GM18499 (cell line): ENCODE measurements around the gene XPO5.
"Not testable (repeated sequence)": the region's sequence is repeated elsewhere in the genome, so short reads cannot be mapped to it uniquely, and the experiment has no call there.

ENCODE experiments used
- ATAC-seq: cut with Tn5 transposase; IDR thresholded peaks from one replicate; pipeline ENCODE4 v1.9.1; 2021; ENCODE audit warnings: moderate number of reproducible peaks; ENCODE audit not compliant: insufficient read depth, unreplicated experiment

The XPO5 gene

DNA sequence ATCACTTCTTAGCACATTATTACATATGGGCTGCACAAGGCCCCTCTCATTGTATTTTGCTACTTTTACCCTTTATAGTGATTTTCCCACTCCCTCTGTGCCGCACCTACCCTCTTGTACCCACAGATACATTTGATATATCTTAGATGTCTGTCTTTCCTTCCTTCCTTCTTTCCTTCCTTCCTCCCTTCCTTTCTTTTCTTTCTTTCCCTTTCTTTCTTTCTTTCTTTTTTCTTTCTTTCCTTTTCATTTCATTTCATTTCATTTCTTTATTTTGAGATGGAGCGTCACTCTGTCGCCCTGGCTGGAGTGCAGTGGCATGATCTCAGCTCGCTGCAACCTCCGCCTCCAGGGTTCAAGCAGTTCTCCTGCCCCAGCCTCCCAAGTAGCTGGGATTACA is 12.4 kb upstream of the XPO5 start:
- ATAC-seq, result no peak

DNA sequence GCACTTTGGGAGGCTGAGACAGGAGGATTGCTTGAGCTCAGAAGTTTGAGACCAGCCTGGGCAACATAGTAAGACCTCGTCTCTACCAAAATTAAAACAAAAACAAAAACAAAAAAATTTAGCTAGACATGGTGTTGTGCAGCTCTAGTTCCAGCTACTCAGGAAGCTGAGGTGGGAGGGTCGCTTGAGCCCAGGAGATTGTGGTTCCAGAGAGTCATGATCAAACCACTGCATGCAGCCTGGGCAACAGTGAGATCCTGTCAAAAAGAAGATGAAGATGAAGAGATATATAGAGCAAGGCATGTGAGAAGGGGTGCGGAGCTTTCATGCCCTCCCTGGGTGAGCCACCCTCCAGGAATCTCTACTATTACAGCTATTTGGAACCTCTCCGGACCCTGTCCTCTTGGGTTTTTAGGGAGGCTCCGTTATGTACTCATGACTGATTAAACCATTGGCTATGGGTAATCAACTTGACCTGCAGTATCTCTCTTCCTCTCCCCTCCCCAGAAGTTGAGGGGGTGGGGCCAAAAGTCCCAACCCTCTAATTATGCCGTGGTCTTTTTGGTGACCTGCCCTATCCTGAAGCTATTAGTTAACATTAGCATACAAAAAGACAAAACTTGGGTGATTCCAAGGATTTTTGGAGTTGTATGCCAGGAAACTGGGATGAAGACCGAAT is 9.2 kb upstream of the XPO5 start:
- no peak for ATAC-seq

DNA sequence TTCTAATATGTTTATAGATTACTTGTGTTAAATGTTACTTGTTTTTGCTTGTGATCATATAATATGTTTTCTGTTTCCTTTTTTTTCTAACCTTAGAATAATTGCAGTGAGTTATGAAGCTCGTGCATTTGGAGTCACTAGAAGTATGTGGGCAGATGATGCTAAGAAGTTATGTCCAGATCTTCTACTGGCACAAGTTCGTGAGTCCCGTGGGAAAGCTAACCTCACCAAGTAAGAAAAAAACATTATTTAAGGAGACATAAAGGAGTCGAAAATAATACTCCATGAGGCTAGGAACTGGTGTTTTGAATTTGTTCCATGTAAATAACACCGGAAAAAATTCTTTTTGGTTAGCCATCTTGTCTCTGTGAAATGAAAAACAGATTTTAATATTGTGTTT is 7.1 kb upstream of the XPO5 start:
- no peak for ATAC-seq

DNA sequence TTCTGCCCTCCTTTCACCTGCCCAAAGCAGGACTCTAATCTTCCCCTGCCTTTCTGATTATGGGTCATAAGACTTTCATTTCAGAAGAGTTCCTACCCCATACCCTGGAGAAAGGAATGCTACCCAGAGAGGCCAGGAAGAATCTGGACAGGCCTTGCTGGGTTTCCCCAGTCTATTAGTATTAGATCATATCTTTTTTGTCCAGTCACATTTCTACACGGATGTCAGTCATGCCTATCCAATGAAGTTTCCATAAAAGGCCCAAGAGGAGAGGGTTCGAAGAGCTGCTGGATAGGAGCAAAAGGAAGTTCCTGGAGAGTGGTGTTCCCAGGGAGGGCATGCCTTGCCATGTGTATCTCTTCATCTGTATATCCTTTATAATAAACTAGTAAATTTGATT is 3.3 kb upstream of the XPO5 start:
- ATAC-seq, result no peak

DNA sequence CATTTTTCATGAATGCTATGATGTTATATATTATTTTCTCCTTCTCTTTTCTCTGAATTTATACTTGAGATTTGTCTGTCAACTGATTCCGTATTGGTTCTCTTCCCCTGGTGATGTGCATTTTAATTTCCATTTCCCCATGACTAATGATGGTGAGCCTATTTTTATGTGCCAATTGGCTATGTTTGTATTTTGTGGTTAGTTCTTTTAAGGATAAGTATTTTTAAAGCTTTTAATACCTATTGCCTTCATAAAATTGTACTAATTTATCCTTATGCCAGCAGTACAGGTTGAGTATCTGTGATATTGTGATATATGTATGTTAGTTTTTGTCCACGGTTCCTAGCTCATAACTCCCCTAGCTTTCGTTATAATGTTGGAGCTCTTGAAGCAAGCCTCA is 2.9 kb upstream of the XPO5 start:
- ATAC-seq, result no peak

DNA sequence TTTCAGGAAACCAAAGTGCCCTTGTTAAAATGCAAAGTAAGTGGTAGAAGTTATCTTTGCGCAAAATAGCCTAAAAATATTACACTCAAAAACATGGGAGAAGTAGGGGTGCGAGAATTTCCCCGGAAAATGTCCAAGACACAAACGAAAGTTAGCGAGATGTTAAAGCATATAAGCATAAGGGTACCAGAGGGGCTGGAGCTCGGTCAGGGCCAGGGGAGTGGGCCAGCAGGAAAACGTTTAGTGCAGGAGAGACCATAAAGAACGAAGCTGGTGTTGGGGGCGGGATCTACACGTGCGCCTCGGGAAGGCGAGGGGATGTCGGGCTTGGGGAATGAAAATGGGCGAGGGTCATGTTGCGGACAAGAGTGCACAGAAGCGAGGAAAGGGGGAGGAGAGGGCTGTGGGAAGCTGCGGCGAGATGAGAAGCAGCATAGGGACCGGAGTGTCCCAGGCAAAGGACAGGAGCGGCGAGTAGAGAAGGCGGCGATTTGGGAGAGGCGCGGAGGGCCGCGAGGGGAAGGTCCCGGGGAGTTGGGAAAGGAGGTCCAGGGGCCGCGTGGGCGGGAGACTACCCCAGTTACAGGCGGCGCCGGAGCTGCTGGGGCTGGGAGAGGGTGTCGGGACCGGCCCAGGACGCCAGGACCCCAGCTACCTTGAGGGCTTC is 600 bp downstream of the XPO5 start:
- ATAC-seq, result no peak

DNA sequence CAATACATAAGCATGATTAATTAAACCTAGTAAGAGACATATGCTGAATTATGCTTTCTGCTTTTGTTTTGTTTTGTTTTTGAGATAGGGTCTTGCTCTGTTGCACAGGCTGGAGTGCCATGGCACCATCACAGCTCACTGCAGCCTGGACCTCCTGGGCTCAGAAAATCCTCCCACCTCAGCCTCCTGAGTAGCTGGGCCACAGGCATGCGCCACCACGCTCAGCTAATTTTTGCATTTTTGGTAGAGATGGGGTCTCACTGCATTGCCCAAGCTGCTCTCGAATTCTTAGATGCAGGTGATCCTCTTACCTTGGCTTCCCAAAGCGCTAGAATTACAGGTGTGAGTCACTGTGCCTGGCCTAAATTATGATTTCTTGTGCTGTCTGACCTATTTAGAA is 3.8 kb downstream of the XPO5 start:
- no peak for ATAC-seq

DNA sequence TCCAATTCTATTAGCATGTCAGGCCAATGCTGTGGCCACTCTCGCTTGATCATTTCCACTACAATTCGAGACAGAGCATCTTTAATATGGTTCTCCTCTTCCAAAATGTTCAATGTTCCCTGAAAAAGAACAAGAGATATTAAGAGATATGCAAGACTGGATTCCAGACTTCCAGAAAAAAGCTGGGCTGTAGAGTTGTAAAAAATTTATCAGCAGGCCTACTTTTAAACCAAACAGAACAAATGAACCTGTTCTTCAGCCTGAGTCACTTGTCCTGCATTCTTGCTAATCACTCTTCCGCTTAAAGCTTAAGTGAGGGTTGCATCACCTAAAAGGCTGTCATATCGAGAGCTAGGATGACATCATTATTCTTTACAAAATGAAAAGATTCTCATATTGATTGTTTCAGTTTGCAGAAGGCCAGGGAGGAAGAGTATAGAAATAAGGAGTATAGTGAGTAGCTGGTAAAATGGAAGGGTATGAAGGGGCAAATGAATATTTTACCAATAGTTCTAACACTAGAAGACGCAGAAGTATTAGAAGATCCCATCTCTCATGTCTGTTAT is 4.9 kb downstream of the XPO5 start:
- no peak for ATAC-seq

DNA sequence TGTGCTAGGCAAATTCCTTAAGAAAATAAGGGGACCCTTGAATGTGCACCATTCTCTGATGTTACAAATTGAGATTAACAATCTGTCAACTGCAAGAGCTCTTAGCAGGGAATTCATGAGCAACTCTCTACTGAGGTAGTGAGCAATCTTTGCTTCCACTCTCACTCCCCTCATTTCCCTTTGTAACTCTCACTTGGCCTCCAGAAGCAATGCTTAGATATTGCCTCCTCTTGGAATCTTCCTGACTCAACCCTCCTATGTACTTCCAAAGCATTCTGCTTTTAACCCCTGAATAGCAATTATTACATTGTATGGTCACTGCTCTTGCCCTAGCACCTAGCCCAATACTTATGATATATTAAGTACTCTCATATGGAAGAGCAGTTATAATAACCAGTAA is 16.5 kb downstream of the XPO5 start:
- ATAC-seq, result no peak

DNA sequence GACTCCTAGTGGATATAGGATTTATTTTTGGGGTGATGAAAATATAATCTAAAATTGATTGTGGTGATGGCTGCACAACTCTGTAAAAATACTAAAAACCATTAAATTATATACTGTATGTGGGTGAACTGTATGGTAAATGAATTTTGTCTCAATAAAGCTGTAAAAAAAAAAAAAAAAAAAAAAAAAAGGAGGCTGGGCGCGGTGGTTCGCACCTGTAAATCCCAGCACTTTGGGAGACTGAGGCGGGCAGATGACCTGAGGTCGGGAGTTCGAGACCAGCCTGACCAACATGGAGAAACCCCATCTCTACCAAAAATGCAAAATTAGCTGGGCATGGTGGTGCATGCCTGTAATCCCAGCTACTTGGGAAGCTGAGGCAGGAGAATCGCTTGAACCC is 18.2 kb downstream of the XPO5 start:
- ATAC-seq, result not testable (repeated sequence)

DNA sequence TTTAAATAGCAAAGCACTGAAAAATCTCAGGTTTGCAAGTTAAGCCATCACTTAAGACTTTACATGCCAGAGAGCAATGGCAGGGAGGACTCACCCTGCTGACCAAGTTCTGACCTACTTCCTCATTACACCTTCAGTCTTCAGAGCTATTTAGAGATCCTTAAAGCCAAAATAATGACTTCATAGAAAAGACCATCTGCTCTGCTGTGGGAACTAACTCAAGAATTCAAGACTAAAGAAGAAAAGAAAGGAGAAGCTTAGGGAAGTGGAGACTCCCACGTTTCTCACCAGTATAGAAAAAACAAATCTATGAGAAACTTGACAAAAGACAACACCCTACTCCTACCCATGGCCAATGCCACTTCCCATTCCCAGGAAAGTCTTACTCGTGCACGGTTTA is 28.6 kb downstream of the XPO5 start:
- no peak for ATAC-seq

DNA sequence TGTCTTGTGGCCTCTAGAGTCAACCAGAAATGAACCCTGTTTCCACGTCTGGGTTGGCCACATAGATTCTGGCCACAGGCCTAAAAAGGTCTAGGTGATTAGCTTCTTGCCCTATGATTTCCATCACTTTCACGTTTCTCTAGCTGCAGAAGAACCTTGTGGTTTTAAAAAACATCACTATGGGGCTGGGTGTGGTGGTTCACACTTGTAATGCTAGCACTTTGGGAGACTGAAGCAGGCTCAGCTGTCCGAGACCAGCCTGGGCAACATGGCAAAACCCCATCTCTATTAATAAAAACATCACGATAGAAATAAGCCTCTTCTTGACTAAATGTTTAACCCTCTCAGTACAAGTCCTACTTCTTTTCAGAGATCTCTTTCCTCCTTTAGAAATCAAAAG is 31.4 kb downstream of the XPO5 start:
- no peak for ATAC-seq

DNA sequence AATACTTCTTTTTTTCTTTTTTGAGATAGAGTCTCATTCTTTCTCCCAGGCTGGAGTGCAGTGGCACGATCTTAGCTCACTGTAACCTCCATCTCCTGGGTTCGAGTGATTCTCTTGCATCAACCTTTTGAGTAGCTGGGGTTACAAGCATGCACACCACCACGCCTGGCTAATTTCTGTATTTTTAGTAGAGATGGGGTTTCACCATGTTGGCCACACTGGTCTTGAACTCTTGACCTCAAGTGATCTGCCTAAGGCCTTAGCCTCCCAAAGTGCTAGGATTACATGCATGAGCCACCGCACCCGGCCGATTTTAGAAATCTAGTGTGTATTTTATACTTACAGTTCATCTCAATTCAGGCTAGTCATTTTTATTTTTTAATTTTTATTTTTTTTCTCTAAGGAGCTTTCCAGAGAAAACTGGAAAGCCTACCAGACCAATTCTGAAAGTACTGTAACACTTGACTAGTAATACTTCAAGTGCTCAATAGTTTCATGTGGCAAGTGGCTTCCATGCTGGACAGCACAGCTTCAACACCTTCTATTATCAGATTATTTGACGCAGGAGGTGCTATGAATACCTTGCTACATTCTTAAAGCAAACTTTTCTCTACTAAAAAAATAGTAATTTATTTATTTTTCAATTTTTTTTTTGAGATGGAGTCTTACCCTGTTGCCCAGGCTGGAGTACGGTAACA is 33.9 kb downstream of the XPO5 start:
- no peak for ATAC-seq

DNA sequence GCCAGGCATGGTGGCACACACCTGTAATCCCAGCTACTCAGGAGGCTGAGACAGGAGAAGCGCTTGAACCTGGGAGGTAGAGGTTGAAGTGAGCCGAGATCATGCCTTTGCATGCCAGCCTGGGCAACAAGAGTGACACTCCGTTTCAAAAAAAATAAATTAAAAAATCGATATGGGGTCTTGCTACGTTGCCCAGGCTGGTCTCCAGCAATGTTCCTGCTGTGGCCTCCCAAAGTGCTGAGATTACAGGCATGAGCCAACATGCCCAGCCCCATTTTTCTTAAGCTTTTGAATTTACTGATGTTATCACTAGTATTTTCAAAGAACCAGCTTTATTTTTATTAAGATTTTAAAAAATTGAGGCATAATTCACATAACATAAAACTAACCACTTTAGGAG is 35.3 kb downstream of the XPO5 start:
- no peak for ATAC-seq

DNA sequence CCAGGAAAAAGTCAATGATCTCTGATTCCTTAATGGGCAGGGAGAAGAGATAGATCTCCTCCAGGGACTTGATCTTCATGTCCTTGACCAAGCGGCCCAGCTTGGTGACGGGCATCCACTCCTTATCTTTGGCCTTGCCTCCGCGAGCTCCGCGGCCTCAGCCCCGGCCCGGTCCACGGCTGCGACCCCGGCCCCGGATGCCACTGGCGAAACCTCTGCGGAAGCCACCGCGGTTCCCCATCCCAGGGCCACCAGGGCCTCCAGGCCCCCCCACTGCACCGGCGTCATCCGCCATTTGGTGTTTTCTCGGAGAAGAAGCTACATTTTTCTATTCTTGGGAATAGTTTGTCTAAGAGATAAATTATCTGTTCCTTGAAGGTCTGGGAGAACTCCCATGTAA is 36.4 kb downstream of the XPO5 start:
- ATAC-seq, result not testable (repeated sequence)

DNA sequence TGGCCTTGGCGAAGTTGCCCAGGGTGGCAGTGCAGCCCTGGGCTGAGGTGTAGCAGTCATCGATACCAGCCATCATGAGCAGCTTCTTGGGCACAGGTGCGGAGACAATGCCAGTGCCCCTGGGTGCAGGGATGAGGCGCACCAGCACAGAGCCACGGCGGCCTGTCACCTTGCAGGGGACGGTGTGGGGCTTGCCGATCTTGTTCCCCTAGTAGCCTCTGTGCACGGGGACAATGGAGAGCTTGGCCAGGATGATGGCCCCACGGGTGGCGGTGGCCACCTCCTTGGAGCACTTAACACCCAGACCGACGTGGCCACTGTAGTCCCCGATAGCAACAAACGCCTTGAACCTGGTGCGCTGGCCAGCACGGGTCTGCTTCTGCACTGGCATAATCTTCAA is 36.9 kb downstream of the XPO5 start:
- ATAC-seq, result not testable (repeated sequence)

DNA sequence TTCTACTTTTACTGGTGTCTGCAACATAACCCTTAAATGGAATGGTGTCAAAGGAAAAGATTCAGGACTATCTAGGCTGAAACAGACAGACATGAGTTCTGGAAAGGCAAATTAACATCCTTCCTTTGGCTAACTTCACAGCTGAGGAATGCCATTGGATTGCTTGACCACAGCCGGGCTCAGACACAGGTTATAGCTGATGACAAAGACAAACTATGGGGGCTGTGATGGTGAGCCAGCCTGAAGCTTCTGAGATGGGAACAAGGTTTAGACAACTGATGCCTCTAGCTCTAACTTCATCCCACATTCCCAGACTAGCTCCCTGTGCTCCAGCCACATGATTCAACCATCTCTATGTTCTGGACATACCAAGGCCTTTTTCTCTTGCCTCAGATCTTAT is 43.6 kb downstream of the XPO5 start:
- ATAC-seq, result no peak

DNA sequence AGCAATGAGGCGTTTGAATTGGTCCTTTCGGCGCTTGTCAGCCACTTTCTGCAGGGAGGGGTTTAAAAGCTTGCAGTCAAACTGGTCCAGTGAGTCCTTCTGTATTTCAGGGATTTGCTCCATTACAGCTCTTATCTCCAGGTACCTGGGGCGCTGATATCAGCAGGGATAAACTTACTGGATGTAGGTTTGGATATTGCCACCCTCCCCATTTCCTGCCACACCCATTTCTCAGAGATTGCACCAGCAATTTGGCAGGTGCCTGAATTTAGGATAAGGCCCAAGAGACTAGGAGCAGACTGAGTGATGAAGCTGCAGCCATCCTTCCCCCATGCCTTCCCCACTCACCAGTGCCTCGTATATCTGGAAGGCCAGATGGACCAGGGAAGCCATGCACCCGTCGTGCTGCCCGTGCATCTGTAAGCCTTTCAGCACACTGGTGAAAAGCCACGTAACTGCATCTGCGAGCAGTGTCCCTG is 51.3 kb downstream of the XPO5 start:
- no peak for ATAC-seq

DNA sequence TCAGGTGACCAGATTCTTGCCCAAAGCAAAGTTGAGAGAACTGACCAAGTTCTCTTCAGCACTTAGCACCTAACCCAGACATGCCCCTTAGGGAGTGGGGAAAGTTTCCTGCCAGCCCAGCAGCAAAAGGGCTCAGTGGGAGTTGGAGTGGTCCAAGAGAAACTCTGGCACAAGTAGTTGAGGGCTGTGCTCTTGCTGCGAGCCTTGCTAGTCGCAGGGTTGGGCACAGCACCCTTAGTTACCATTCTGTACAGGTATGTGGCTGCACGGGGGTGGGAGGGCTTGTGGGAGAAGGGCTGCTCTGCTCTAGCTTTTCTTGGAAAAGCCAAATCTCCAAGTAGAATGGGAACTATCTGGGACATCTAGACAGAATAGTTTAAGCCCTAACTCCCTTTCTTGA is 52.6 kb downstream of the XPO5 start:
- no peak for ATAC-seq

DNA sequence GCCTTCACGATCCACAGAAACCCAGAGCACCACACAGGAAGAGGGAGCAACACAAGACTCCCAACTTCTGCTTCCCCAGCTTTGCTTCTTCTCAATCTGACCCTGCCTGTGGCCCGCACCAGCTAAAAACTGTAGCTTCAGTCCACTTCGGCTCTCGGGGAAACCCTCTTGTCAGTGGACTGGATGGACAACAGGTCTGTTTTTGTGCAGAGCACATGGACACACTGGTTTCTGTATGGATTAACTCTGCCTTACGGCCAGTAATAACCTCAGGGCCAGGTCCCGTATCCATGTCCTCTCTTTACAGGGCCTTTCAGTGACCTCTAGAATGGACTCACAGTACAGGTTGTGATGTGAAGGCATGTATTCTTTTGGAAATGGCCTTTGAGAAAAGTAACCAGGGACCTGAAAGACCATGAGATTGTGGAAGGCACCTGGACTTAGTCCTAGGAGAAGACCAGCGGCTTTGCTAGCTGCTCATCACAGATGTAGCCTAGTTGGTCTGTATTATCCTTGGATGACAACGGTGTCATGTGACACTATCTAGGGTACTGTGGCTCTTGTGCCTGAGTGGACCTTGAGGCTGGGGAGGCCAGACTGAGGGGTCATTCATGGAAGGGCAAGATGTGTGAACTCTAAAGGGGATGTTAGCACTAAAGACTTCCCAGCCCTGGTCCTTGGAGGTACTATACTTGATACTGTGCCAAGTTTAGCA is 53.1 kb downstream of the XPO5 start:
- ATAC-seq, result no peak

DNA sequence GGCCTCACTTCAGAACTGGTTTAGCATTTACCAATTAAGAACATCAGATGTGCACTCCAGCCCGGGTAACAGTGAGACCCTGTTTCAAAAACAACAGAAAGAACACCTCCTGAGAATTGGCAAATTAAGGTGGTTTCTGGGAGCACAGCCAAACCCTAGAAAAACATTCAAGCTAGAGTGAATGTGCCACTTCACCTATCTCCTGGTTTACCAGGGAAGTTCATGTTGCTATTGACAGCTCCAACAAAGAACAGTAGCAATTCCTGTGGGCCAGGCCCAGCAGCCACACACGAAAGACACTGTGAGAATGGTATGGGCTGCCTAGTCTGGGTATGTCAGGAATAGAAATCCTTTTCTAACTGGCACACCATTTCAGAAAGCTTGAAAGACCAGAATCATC is 54.0 kb downstream of the XPO5 start:
- no peak for ATAC-seq
